ENCODE data around the gene MAST2.

- no peak for TF ChIP-seq CTCF (IDR thresholded peaks at IDR 0.05)
- no peak for TF ChIP-seq TCF7L2 (IDR thresholded peaks at IDR 0.05; ENCODE audit: low read depth, low read length)
- TF ChIP-seq POLR2AphosphoS5 (IDR thresholded peaks at IDR 0.05; ENCODE audit: low read depth, low read length): no peak
- TF ChIP-seq SIN3A (IDR thresholded peaks at IDR 0.05; ENCODE audit: borderline replicate concordance, insufficient read depth, low read depth, low read length): no peak
- TF ChIP-seq, protein P1, sequence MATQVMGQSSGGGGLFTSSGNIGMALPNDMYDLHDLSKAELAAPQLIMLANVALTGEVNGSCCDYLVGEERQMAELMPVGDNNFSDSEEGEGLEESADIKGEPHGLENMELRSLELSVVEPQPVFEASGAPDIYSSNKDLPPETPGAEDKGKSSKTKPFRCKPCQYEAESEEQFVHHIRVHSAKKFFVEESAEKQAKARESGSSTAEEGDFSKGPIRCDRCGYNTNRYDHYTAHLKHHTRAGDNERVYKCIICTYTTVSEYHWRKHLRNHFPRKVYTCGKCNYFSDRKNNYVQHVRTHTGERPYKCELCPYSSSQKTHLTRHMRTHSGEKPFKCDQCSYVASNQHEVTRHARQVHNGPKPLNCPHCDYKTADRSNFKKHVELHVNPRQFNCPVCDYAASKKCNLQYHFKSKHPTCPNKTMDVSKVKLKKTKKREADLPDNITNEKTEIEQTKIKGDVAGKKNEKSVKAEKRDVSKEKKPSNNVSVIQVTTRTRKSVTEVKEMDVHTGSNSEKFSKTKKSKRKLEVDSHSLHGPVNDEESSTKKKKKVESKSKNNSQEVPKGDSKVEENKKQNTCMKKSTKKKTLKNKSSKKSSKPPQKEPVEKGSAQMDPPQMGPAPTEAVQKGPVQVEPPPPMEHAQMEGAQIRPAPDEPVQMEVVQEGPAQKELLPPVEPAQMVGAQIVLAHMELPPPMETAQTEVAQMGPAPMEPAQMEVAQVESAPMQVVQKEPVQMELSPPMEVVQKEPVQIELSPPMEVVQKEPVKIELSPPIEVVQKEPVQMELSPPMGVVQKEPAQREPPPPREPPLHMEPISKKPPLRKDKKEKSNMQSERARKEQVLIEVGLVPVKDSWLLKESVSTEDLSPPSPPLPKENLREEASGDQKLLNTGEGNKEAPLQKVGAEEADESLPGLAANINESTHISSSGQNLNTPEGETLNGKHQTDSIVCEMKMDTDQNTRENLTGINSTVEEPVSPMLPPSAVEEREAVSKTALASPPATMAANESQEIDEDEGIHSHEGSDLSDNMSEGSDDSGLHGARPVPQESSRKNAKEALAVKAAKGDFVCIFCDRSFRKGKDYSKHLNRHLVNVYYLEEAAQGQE (IDR thresholded peaks at IDR 0.05; ENCODE audit: insufficient read depth in 1 of 2, low read depth in 2 of 2, low read length in 1 of 2): no peak
Observed at GRCh38 chr1:45886229-45886628, 82.8 kb downstream of the MAST2 start.
